Breast epithelium (tissue), 3 donors: ENCODE results near the gene LIN28B.

ENCODE experiments used
- CTCF ChIP-seq, 3 donors: fragments of 450-650 bp; IDR thresholded peaks; one replicate each; pipeline ENCODE4 v1.5.1; 2016 to 2017; ENCODE audit warnings: antibody characterized with exemption in 3 of 3, mild to moderate bottlenecking in 3 of 3, moderate library complexity in 3 of 3
- POLR2A ChIP-seq: fragments of 450-650 bp; IDR thresholded peaks from one replicate; pipeline ENCODE4 v1.6.1; 2016; ENCODE audit warnings: antibody characterized with exemption, mild to moderate bottlenecking, moderate library complexity
- POLR2AphosphoS5 ChIP-seq, 3 donors: sonication (generic); formaldehyde crosslinking; IDR thresholded peaks; one replicate each; pipeline ENCODE4 v1.6.1; 2017; ENCODE audit warnings: antibody characterized with exemption in 3 of 3

DNA sequence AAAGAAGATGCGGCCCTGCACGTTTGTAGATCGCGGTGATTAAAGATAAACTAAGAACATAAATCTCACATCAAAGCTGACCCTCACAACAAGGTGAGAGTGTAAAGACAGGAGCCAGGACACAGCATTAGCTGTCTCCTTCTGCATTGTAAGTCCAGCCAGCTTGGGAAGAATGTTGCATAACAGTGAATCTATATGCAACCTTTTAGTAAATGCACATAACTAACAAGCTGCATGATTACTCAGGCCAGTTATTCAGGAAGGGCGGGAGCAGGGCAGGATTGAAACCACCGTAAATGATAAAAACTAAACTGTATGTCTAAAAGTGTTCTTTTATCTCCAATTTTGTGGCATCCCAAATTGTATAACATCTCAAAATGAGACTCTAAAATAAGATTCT is 165.8 kb downstream of the LIN28B start:
- TF ChIP-seq POLR2A = no peak
- no peak for TF ChIP-seq CTCF (IDR thresholded peaks at IDR 0.05)
- TF ChIP-seq POLR2AphosphoS5 (IDR thresholded peaks at IDR 0.05) = no peak
